Measurements from ENCODE around the gene ENO3. TPM values are rescaled to one million over a fixed set of nuclear protein-coding genes. Genes with fewer than 3 reads are reported as not detected.

The ENO3 gene
- total RNA-seq, 4 donors from 2014 or later = 0.31 to 3.6 (median 1.5) TPM; not detected in 1

GRCh38 chr17:4932756-4933155, 18.2 kb upstream of the ENO3 start:
- 94 to 96% methylated on average over 5 to 12 of the region's 12 CpGs for WGBS, 2 donors
- TF ChIP-seq CTCF (IDR thresholded peaks at IDR 0.05) (no peak), POLR2A (IDR thresholded peaks at IDR 0.05) (no peak)
- no peaks in the 10 kb centered on the region for H3K9me3 ChIP-seq

GRCh38 chr17:4933646-4934045, 17.3 kb upstream of the ENO3 start:
- no peaks in the 10 kb centered on the region for H3K27me3 ChIP-seq
- H3K36me3 ChIP-seq = peaks cover 9 to 32% (median 13%) of the 10 kb centered on the region in 3 donors
- no peak overlapping the region for H3K27ac ChIP-seq
- 67 to 75% methylated on average over 1 to 8 of the region's 16 CpGs for WGBS, 2 donors
- no peak for DNase-seq
- H3K4me1 ChIP-seq = peaks cover 8 to 25% (median 12%) of the 10 kb centered on the region in 3 donors
- TF ChIP-seq CTCF (IDR thresholded peaks at IDR 0.05) (no peak), POLR2A (IDR thresholded peaks at IDR 0.05) (no peak)
- no peaks in the 10 kb centered on the region for H3K9me3 ChIP-seq
- no peak overlapping the region for H3K4me3 ChIP-seq
- intact Hi-C loops (cut with DNase I) = no loop called here

More at GRCh38 chr17:4932756-4933155, 18.2 kb upstream of the ENO3 start:
- Histone ChIP-seq H3K36me3 (peaks cover 4 to 24% (median 7%) of the 10 kb centered on the region in 3 donors), H3K4me1 (peaks cover 0 to 16% (median 5%) of the 10 kb centered on the region in 3 donors), H3K27me3 (no peaks in the 10 kb centered on the region), H3K4me3 (no peak overlapping the region), H3K27ac (no peak overlapping the region)
- DNase-seq = no peak
- intact Hi-C loops (cut with DNase I) = no loop called here

- 34 to 50% methylated on average over 6 to 10 of the region's 14 CpGs for WGBS, 2 donors
Measured at GRCh38 chr17:4934173-4934979, 16.5 kb upstream of the ENO3 start.

GRCh38 chr17:4935650-4936049, 15.3 kb upstream of the ENO3 start:
- peaks cover 9 to 32% (median 13%) of the 10 kb centered on the region in 3 donors for H3K36me3 ChIP-seq
- TF ChIP-seq CTCF (IDR thresholded peaks at IDR 0.05) (no peak), POLR2A (IDR thresholded peaks at IDR 0.05) (no peak)
- intact Hi-C loops (cut with DNase I) = no loop called here
- no peaks in the 10 kb centered on the region for H3K9me3 ChIP-seq
- H3K27ac ChIP-seq = no peak overlapping the region
- peaks cover 18 to 34% (median 19%) of the 10 kb centered on the region in 3 donors for H3K4me1 ChIP-seq
- no peaks in the 10 kb centered on the region for H3K27me3 ChIP-seq
- DNase-seq = no peak
- H3K4me3 ChIP-seq = no peak overlapping the region

More at GRCh38 chr17:4934173-4934979, 16.5 kb upstream of the ENO3 start:
- Histone ChIP-seq H3K4me1 (peaks cover 15 to 32% (median 19%) of the 10 kb centered on the region in 3 donors), H3K4me3 (no peak overlapping the region), H3K36me3 (peaks cover 9 to 32% (median 13%) of the 10 kb centered on the region in 3 donors), H3K9me3 (no peaks in the 10 kb centered on the region), H3K27me3 (no peaks in the 10 kb centered on the region), H3K27ac (peak overlapping the region in 1 of 4 donors; percentile 16)
- no peak for TF ChIP-seq POLR2A (IDR thresholded peaks at IDR 0.05)
- TF ChIP-seq CTCF (IDR thresholded peaks at IDR 0.05) = peak in 1 of 6 experiments; percentile 7
- DNase-seq = no peak
- intact Hi-C loops (cut with DNase I) = no loop called here

GRCh38 chr17:4936436-4936835, 14.5 kb upstream of the ENO3 start:
- H3K4me1 ChIP-seq = peaks cover 25 to 42% (median 25%) of the 10 kb centered on the region in 3 donors
- no peaks in the 10 kb centered on the region for H3K9me3 ChIP-seq
- no peak overlapping the region for H3K27ac ChIP-seq
- TF ChIP-seq CTCF (IDR thresholded peaks at IDR 0.05) (no peak), POLR2A (IDR thresholded peaks at IDR 0.05) (no peak)
- WGBS, 2 donors = 79 to 100% methylated on average over 1 to 2 of the region's 3 CpGs
- peaks cover 9 to 32% (median 13%) of the 10 kb centered on the region in 3 donors for H3K36me3 ChIP-seq
- H3K4me3 ChIP-seq = no peak overlapping the region
- no peak for DNase-seq
- no peaks in the 10 kb centered on the region for H3K27me3 ChIP-seq
- intact Hi-C loops (cut with DNase I) = no loop called here

Data from esophagus squamous epithelium (tissue), 5 donors.